Stimulated activated CD8-positive, alpha-beta memory T cell treated with anti-CD3 and anti-CD28 coated beads, Interleukin-15, amount 100 ng/mL, for 4 hours (primary cell): ENCODE measurements around the gene NFE2.

Source experiments
- DNase-seq, 2 donors: peaks; one replicate each; pipeline ENCODE4 v3.0.0-alpha.2; 2020; ENCODE audit warnings: low read depth in 2 of 2

NFE2 gene

DNA sequence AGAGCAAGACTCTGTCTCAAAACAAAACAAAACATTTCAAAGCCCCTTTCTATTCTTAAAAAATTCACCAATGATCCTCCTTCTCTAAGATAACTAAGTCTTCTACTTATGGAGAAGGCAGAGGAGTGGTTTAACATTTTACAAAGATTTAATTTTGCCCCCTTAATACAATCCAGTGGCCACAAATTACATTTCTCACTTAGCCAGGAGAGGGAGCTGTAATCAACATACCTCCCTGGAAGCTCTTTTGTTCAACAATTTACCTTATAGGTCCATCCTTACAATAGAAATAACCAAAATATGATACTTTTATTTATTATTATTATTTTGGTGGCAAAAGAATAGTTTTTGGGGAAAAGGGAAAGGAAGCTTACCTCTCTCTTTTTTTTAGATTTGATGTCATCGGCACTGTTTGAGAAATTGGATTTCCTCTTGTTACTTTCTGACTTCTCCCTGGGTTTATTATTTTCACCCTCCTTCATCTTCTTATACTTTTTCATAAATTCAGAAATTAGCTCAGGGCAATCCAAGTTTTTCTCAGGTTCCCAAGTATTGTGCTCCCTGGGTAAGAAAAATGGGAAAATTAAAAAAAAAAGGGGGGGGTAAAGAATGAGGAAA lies 49.0 kb downstream of the NFE2 start:
- DNase-seq, result no peak

DNA sequence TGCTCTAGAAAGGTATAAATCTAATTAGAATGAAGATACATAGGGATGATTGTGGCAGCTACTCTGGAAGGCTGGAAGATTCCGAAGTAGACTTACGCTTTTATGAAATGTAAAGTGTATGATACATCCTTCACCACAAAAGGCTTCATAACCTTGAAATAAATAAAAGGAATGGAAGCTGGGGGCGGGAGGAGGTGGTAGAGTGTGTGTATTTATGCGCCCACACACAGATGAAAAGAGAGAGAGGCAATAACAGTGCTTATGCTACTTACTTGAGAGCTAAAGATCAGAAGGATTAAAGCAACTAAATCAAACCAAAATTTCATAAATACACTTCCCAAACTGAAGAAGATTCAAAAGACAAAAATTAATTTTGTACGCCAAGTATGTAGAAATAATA lies 51.3 kb downstream of the NFE2 start:
- no peak for DNase-seq

DNA sequence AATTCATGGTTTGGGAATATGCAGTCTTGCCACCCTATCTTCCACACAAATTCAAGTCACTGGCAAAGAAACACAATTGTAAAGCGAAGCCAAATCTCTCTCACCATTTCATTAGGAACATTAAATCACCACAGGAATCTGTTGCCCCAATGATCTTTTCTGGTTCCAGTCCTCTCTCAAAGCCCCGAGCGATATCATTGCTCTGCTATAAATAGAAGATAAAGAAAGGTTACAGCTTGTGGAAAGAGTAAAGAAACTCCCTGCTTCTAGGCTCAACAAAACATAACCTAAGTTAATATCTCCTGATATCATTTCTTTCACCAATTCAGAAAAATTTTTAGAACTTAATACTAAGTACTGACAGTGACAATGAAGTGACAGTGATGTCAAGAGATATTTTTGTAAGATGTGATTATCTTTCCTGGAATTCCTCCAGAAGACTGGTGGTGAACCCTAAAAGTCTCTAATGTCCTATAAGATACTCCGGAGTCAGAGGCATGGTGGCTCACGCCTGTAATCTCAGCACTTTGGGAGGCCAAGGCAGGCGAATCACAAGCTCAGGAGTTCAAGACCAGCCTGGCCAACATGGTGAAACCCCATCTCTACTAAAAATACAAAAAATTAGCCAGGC lies 54.7 kb downstream of the NFE2 start:
- no peak for DNase-seq
